CD8-positive, alpha-beta memory T cell (primary cell): Measurements from ENCODE around the gene ANO10. TPM values are rescaled to one million over a fixed set of nuclear protein-coding genes. Genes with fewer than 3 reads are reported as not detected.
"Not testable (repeated sequence)": the region's sequence is repeated elsewhere in the genome, so short reads cannot be mapped to it uniquely, and the experiment has no call there.

Experiments used
- CTCF ChIA-PET: fragments of 350-600 bp; sonication (Branson Sonifier 250); formaldehyde crosslinking; loops from one replicate; lab custom pipeline; 2021; ENCODE audit warnings: antibody characterized with exemption; lab: Charles Lee
- POLR2A ChIA-PET: fragments of 350-600 bp; sonication (Branson Sonifier 250); formaldehyde crosslinking; loops from one replicate; lab custom pipeline; 2021; ENCODE audit warnings: antibody characterized with exemption; lab: Charles Lee
- DNase-seq, 5 donors: peaks; one replicate each; pipeline versions ENCODE4 v3.0.0 to v3.0.0-alpha.2; 2020 to 2022; ENCODE audit warnings: mixed read lengths in 1 of 5
- H3K27ac ChIP-seq: one replicate; pipeline ENCODE4 v1.7.0; 2013; ENCODE audit warnings: low read depth, mild to moderate bottlenecking, low read length, moderate library complexity
- H3K27me3 ChIP-seq: 2 replicates; pipeline ENCODE4 v1.7.0; 2013; ENCODE audit warnings: low read length, mild to moderate bottlenecking; ENCODE audit not compliant: insufficient read depth, poor library complexity, severe bottlenecking
- H3K36me3 ChIP-seq: 2 replicates; pipeline ENCODE4 v1.7.0; 2013; ENCODE audit warnings: mild to moderate bottlenecking, low read length, moderate library complexity; ENCODE audit not compliant: insufficient read depth
- H3K4me1 ChIP-seq: 2 replicates; pipeline ENCODE4 v1.7.0; 2013; ENCODE audit warnings: mild to moderate bottlenecking, low read length, moderate library complexity; ENCODE audit not compliant: insufficient read depth
- H3K4me3 ChIP-seq: 2 replicates; pipeline ENCODE4 v1.7.0; 2013; ENCODE audit warnings: mild to moderate bottlenecking, low read length
- H3K9me3 ChIP-seq: 2 replicates; pipeline ENCODE4 v1.7.0; 2013; ENCODE audit warnings: mild to moderate bottlenecking, low read length
- H3K27ac Mint-ChIP-seq, 8 donors: one replicate each; pipeline ENCODE4 v1.8.0; 2020 to 2021; ENCODE audit warnings: mixed read lengths in 8 of 8, mild to moderate bottlenecking in 6 of 8, inconsistent platforms in 3 of 8, moderate library complexity in 3 of 8
- H3K27me3 Mint-ChIP-seq, 2 donors: one replicate each; pipeline ENCODE4 v1.8.0; 2020 to 2021; ENCODE audit warnings: mixed read lengths in 2 of 2, mild to moderate bottlenecking in 1 of 2, moderate library complexity in 1 of 2
- H3K36me3 Mint-ChIP-seq, 3 donors: one replicate each; pipeline ENCODE4 v1.8.0; 2020 to 2021; ENCODE audit warnings: mixed read lengths in 3 of 3, inconsistent platforms in 1 of 3, mild to moderate bottlenecking in 1 of 3
- H3K4me1 Mint-ChIP-seq, 3 donors: one replicate each; pipeline ENCODE4 v1.8.0; 2020 to 2021; ENCODE audit warnings: mixed read lengths in 3 of 3, inconsistent platforms in 1 of 3, mild to moderate bottlenecking in 1 of 3
- H3K4me3 Mint-ChIP-seq, 7 donors: one replicate each; pipeline ENCODE4 v1.8.0; 2020 to 2021; ENCODE audit warnings: mixed read lengths in 7 of 7, mild to moderate bottlenecking in 6 of 7, moderate library complexity in 4 of 7, inconsistent platforms in 2 of 7
- H3K9me3 Mint-ChIP-seq, 5 donors: one replicate each; pipeline ENCODE4 v1.8.0; 2020 to 2022; ENCODE audit warnings: mixed read lengths in 5 of 5, mild to moderate bottlenecking in 3 of 5, moderate library complexity in 2 of 5, inconsistent platforms in 1 of 5
- polyA plus RNA-seq: library from polyadenylated mRNA; unstranded; fragments of 300-500 nt; fragmentation: Illumina TruSeq; gene quantifications from one replicate; pipeline ENCODE4 v1.2.3, GENCODE V29; 2021
- total RNA-seq, 2 experiments: library from RNA; stranded (reverse); gene quantifications; one replicate each; pipeline ENCODE4 v1.2.3, GENCODE V29; 2021

Gene ANO10
- total and polyA plus RNA-seq, 3 experiments from 2014 or later = 8.1 to 12.3 (median 9.1) TPM

- POLR2A ChIA-PET = interaction anchor here (1.0 to 3.0 kb wide), 4 partner anchors 26 to 340 kb away, joined by 3 to 12 read pairs (median 4); no protein-coding TSS in a partner anchor
- no peaks in the 10 kb centered on the region for H3K9me3 ChIP-seq
- Mint-ChIP-seq H3K27me3 (no peaks in the 10 kb centered on the region), H3K27ac (peak overlapping the region in 5 of 8 donors; percentile 12 to 86 (median 54)), H3K4me3 (no peak overlapping the region), H3K4me1 (peaks cover 45 to 49% (median 49%) of the 10 kb centered on the region in 3 donors), H3K36me3 (no peaks in the 10 kb centered on the region), H3K9me3 (no peaks in the 10 kb centered on the region)
- H3K27me3 ChIP-seq = no peaks in the 10 kb centered on the region
- CTCF ChIA-PET = interaction anchor here (0.7 to 4.7 kb wide), 23 partner anchors 9 to 542 kb away, joined by 3 to 41 read pairs (median 4); no protein-coding TSS in a partner anchor
- H3K27ac ChIP-seq = no peak overlapping the region
- DNase-seq = peak in 2 of 5 donors; percentile 46 to 53
- H3K4me3 ChIP-seq = no peak overlapping the region
- H3K4me1 ChIP-seq = peaks cover 36% of the 10 kb centered on the region
- no peaks in the 10 kb centered on the region for H3K36me3 ChIP-seq
Measured at GRCh38 chr3:43503067-43503728, 118.6 kb downstream of the ANO10 start.

GRCh38 chr3:43499256-43499655 is 122.6 kb downstream of the ANO10 start:
- H3K9me3 Mint-ChIP-seq = no peaks in the 10 kb centered on the region
- peak overlapping the region in 3 of 7 donors; percentile 3 to 18 (median 14) for H3K4me3 Mint-ChIP-seq
- DNase-seq = no peak
- Histone ChIP-seq H3K4me1 (peaks cover 36% of the 10 kb centered on the region), H3K9me3 (no peaks in the 10 kb centered on the region), H3K27me3 (no peaks in the 10 kb centered on the region), H3K4me3 (no peak overlapping the region), H3K27ac (no peak overlapping the region), H3K36me3 (no peaks in the 10 kb centered on the region)
- H3K4me1 Mint-ChIP-seq = peaks cover 53 to 59% (median 58%) of the 10 kb centered on the region in 3 donors
- H3K36me3 Mint-ChIP-seq = peaks cover 0 to 4% (median 0%) of the 10 kb centered on the region in 3 donors
- POLR2A ChIA-PET = no interaction called here
- H3K27ac Mint-ChIP-seq = peak overlapping the region in 5 of 8 donors; percentile 2 to 51 (median 20)
- CTCF ChIA-PET = interaction anchor here (2.4 to 4.7 kb wide), 2 partner anchors 337 to 537 kb away, joined by 8 to 41 read pairs; no protein-coding TSS in a partner anchor
- no peaks in the 10 kb centered on the region for H3K27me3 Mint-ChIP-seq

GRCh38 chr3:43497905-43498365 is 123.9 kb downstream of the ANO10 start:
- Histone ChIP-seq H3K36me3 (no peaks in the 10 kb centered on the region), H3K4me3 (no peak overlapping the region), H3K4me1 (peaks cover 34% of the 10 kb centered on the region), H3K9me3 (no peaks in the 10 kb centered on the region), H3K27me3 (no peaks in the 10 kb centered on the region), H3K27ac (no peak overlapping the region)
- ChIA-PET POLR2A (interaction anchor here (1.0 kb wide), 1 partner anchor 335 kb away, joined by 3 read pairs; no protein-coding TSS in a partner anchor), CTCF (no interaction called here)
- no peak overlapping the region for H3K4me3 Mint-ChIP-seq
- no peaks in the 10 kb centered on the region for H3K27me3 Mint-ChIP-seq
- H3K36me3 Mint-ChIP-seq = peaks cover 0 to 4% (median 0%) of the 10 kb centered on the region in 3 donors
- no peak for DNase-seq
- peak overlapping the region in 4 of 8 donors; percentile 12 to 70 (median 63) for H3K27ac Mint-ChIP-seq
- H3K9me3 Mint-ChIP-seq = no peaks in the 10 kb centered on the region
- peaks cover 49 to 54% (median 54%) of the 10 kb centered on the region in 3 donors for H3K4me1 Mint-ChIP-seq

DNA sequence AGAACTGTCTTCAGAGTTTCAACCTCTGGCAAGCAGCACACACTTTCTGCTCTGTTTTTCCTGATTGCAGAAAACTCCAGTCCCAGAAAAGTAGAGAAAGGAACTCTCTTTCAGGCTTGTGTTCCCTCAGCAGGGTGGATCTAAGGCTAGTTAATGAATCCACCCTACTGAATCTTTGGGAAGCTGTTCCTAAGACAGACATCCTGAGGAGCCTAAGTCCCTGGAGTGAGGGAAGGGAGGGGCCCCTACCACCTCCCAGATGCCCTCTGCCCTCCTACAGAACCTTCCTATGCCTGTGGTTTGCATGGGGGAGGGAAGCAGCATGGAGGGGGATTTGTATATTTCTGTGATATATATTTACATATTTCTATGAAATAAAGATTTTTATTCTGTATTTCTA is 124.4 kb downstream of the ANO10 start:
- Mint-ChIP-seq H3K4me3 (no peak overlapping the region), H3K27me3 (no peaks in the 10 kb centered on the region), H3K9me3 (peaks cover 0 to under 1% (median 0%) of the 10 kb centered on the region in 5 donors), H3K27ac (peak overlapping the region in 6 of 8 donors; percentile 37 to 70 (median 51)), H3K4me1 (peaks cover 44 to 49% (median 49%) of the 10 kb centered on the region in 3 donors), H3K36me3 (peaks cover 0 to 5% (median 0%) of the 10 kb centered on the region in 3 donors)
- H3K4me1 ChIP-seq = peaks cover 29% of the 10 kb centered on the region
- no peaks in the 10 kb centered on the region for H3K9me3 ChIP-seq
- no peak overlapping the region for H3K27ac ChIP-seq
- H3K36me3 ChIP-seq = no peaks in the 10 kb centered on the region
- no peaks in the 10 kb centered on the region for H3K27me3 ChIP-seq
- DNase-seq = no peak
- POLR2A ChIA-PET = interaction anchor here (1.0 kb wide), 1 partner anchor 335 kb away, joined by 3 read pairs; no protein-coding TSS in a partner anchor
- H3K4me3 ChIP-seq = no peak overlapping the region
- CTCF ChIA-PET = no interaction called here

GRCh38 chr3:43496740-43497375 is 125.0 kb downstream of the ANO10 start:
- Histone ChIP-seq H3K27me3 (no peaks in the 10 kb centered on the region), H3K9me3 (no peaks in the 10 kb centered on the region), H3K4me1 (peaks cover 24% of the 10 kb centered on the region), H3K36me3 (no peaks in the 10 kb centered on the region), H3K27ac (no peak overlapping the region), H3K4me3 (no peak overlapping the region)
- no peak overlapping the region for H3K4me3 Mint-ChIP-seq
- H3K27ac Mint-ChIP-seq = peak overlapping the region in 6 of 8 donors; percentile 37 to 70 (median 57)
- H3K4me1 Mint-ChIP-seq = peaks cover 44 to 49% (median 48%) of the 10 kb centered on the region in 3 donors
- peaks cover 0 to 2% (median 0%) of the 10 kb centered on the region in 5 donors for H3K9me3 Mint-ChIP-seq
- CTCF ChIA-PET = interaction anchor here (1.8 kb wide), 1 partner anchor 119 kb away, joined by 6 read pairs; no protein-coding TSS in a partner anchor
- POLR2A ChIA-PET = no interaction called here
- H3K36me3 Mint-ChIP-seq = peaks cover 0 to 11% (median 3%) of the 10 kb centered on the region in 3 donors
- H3K27me3 Mint-ChIP-seq = no peaks in the 10 kb centered on the region
- no peak for DNase-seq

- H3K9me3 ChIP-seq, H3K27me3 ChIP-seq, H3K27me3 Mint-ChIP-seq, H3K36me3 ChIP-seq, H3K4me3 Mint-ChIP-seq, H3K27ac Mint-ChIP-seq, H3K4me3 ChIP-seq, DNase-seq, H3K27ac ChIP-seq, POLR2A ChIA-PET, H3K4me1 ChIP-seq, H3K9me3 Mint-ChIP-seq: not testable (repeated sequence)
- CTCF ChIA-PET = interaction anchor here (0.6 to 0.7 kb wide), 2 partner anchors 17 to 115 kb away, joined by 3 read pairs; no protein-coding TSS in a partner anchor
- peaks cover 0 to 16% (median 3%) of the 10 kb centered on the region in 3 donors for H3K36me3 Mint-ChIP-seq
- H3K4me1 Mint-ChIP-seq = peaks cover 17 to 25% (median 25%) of the 10 kb centered on the region in 3 donors
Measured at GRCh38 chr3:43492932-43493331, 128.9 kb downstream of the ANO10 start.

DNA sequence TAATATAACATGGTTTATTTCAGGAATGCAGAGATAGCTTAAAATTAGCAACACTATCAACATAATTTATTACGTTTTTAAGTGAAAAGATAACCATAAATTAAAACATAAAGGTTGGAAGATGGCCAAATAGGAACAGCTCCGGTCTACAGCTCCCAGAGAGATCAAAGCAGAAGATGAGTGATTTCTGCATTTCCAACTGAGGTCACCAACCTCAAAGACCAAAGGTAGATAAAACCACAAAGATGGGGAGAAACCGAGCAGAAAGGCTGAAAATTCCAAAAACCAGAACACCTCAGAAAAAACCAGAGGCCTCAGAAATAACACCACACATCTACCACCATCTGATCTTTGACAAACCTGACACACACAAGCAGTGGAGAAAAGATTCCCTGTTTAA is 130.0 kb downstream of the ANO10 start:
- H3K36me3 ChIP-seq, POLR2A ChIA-PET, DNase-seq, H3K4me3 ChIP-seq, H3K9me3 Mint-ChIP-seq, H3K4me1 ChIP-seq, H3K27me3 Mint-ChIP-seq, CTCF ChIA-PET, H3K4me3 Mint-ChIP-seq, H3K27me3 ChIP-seq, H3K27ac Mint-ChIP-seq, H3K9me3 ChIP-seq, H3K27ac ChIP-seq: not testable (repeated sequence)
- Mint-ChIP-seq H3K36me3 (peaks cover 0 to 16% (median 3%) of the 10 kb centered on the region in 3 donors), H3K4me1 (peaks cover 14 to 22% (median 19%) of the 10 kb centered on the region in 3 donors)
